Activated CD4-positive, alpha-beta T cell treated with anti-CD3 and anti-CD28 coated beads, Interleukin-2, amount 50 U/mL, for 4 hours (primary cell): Measurements from ENCODE around the gene ICA1.

Source experiments
- DNase-seq, 2 experiments: peaks; one replicate each; pipeline ENCODE4 v3.0.0-alpha.2; 2020

ICA1 gene

GRCh38 chr7:8226501-8226900, 35.5 kb downstream of the ICA1 start:
- DNase-seq, result no peak

GRCh38 chr7:8221567-8221966, 40.4 kb downstream of the ICA1 start:
- DNase-seq, result no peak

- no peak for DNase-seq
Measured at GRCh38 chr7:8221101-8221495, 40.9 kb downstream of the ICA1 start.

- DNase-seq, result no peak
Measured at GRCh38 chr7:8220376-8221100, 41.4 kb downstream of the ICA1 start.

GRCh38 chr7:8217200-8218068, 44.5 kb downstream of the ICA1 start:
- no peak for DNase-seq

- DNase-seq, result no peak
Measured at GRCh38 chr7:8216334-8216690, 45.7 kb downstream of the ICA1 start.

GRCh38 chr7:8215648-8216333, 46.2 kb downstream of the ICA1 start:
- DNase-seq, result no peak

- DNase-seq, result no peak
Measured at GRCh38 chr7:8214244-8214824, 47.6 kb downstream of the ICA1 start.

- no peak for DNase-seq
Measured at GRCh38 chr7:8213381-8213780, 48.6 kb downstream of the ICA1 start.

- no peak for DNase-seq
Measured at GRCh38 chr7:8212638-8213037, 49.3 kb downstream of the ICA1 start.

- DNase-seq, result no peak
Measured at GRCh38 chr7:8211725-8212096, 50.3 kb downstream of the ICA1 start.

- no peak for DNase-seq
Measured at GRCh38 chr7:8210845-8211724, 50.9 kb downstream of the ICA1 start.

GRCh38 chr7:8209353-8209752, 52.6 kb downstream of the ICA1 start:
- DNase-seq, result no peak

GRCh38 chr7:8208816-8209215, 53.2 kb downstream of the ICA1 start:
- no peak for DNase-seq

- DNase-seq, result no peak
Measured at GRCh38 chr7:8206956-8207355, 55.0 kb downstream of the ICA1 start.

GRCh38 chr7:8205537-8205936, 56.4 kb downstream of the ICA1 start:
- DNase-seq, result no peak

- no peak for DNase-seq
Measured at GRCh38 chr7:8205031-8205387, 57.0 kb downstream of the ICA1 start.

GRCh38 chr7:8204339-8205030, 57.5 kb downstream of the ICA1 start:
- DNase-seq, result no peak

- DNase-seq, result no peak
Measured at GRCh38 chr7:8201846-8202441, 60.0 kb downstream of the ICA1 start.

- no peak for DNase-seq
Measured at GRCh38 chr7:8200717-8201116, 61.2 kb downstream of the ICA1 start.

GRCh38 chr7:8200316-8200715, 61.7 kb downstream of the ICA1 start:
- DNase-seq, result no peak
